Activated naive CD8-positive, alpha-beta T cell treated with anti-CD3 and anti-CD28 coated beads, Interleukin-2, amount 50 U/mL, for 24 hours (primary cell): ENCODE results near the gene SLC14A1.

Experiments used
- ATAC-seq: fragments of 150-1000 bp; cut with Tn5 transposase; one replicate; pipeline ENCODE4 v1.10.0; 2021
- DNase-seq: peaks from one replicate; pipeline ENCODE4 v3.0.0; 2021
- H3K27ac Mint-ChIP-seq: one replicate; pipeline ENCODE4 v1.8.0; 2021; ENCODE audit warnings: mild to moderate bottlenecking, mixed read lengths
- H3K27me3 Mint-ChIP-seq: one replicate; pipeline ENCODE4 v1.8.0; 2021; ENCODE audit warnings: mixed read lengths
- H3K36me3 Mint-ChIP-seq: one replicate; pipeline ENCODE4 v1.8.0; 2021; ENCODE audit warnings: low read depth, mixed read lengths
- H3K4me1 Mint-ChIP-seq: one replicate; pipeline ENCODE4 v1.8.0; 2021; ENCODE audit warnings: mixed read lengths
- H3K4me3 Mint-ChIP-seq: one replicate; pipeline ENCODE4 v1.8.0; 2021; ENCODE audit warnings: mild to moderate bottlenecking, moderate library complexity, mixed read lengths
- H3K9me3 Mint-ChIP-seq: one replicate; pipeline ENCODE4 v1.8.0; 2021; ENCODE audit warnings: mixed read lengths

Gene SLC14A1

GRCh38 chr18:45723567-45724355 lies at the start of gene SLC14A1:
TSS of gene SLC14A1 (plus strand) at chr18:45724181. CDS start at chr18:45730321, 6,140 bp downstream.
- Mint-ChIP-seq H3K27ac (no peak within 1 kb of the TSS), H3K9me3 (no peaks in the 10 kb centered on the region), H3K4me3 (no peak within 1 kb of the TSS), H3K36me3 (no peaks in the 10 kb centered on the region), H3K27me3 (peaks cover 2% of the 10 kb centered on the region), H3K4me1 (no peaks in the 10 kb centered on the region)
- ATAC-seq (no peak), DNase-seq (no peak)

- Mint-ChIP-seq H3K27ac (no peak overlapping the region), H3K4me3 (no peak overlapping the region)
Observed at GRCh38 chr18:45677276-45677807, 46.6 kb upstream of the SLC14A1 start.

GRCh38 chr18:45678441-45678840 lies 45.5 kb upstream of the SLC14A1 start:
- H3K9me3 Mint-ChIP-seq = no peaks in the 10 kb centered on the region
- no peak for ATAC-seq
- H3K27me3 Mint-ChIP-seq = peaks cover 11% of the 10 kb centered on the region
- no peaks in the 10 kb centered on the region for H3K36me3 Mint-ChIP-seq
- no peak overlapping the region for H3K27ac Mint-ChIP-seq
- peaks cover 8% of the 10 kb centered on the region for H3K4me1 Mint-ChIP-seq
- no peak overlapping the region for H3K4me3 Mint-ChIP-seq
- no peak for DNase-seq

More at GRCh38 chr18:45677276-45677807, 46.6 kb upstream of the SLC14A1 start:
- Mint-ChIP-seq H3K27me3 (peaks cover 8% of the 10 kb centered on the region), H3K36me3 (no peaks in the 10 kb centered on the region), H3K9me3 (no peaks in the 10 kb centered on the region), H3K4me1 (peaks cover 10% of the 10 kb centered on the region)
- ATAC-seq (no peak), DNase-seq (no peak)

GRCh38 chr18:45678850-45679249 lies 45.1 kb upstream of the SLC14A1 start:
- Mint-ChIP-seq H3K4me3 (no peak overlapping the region), H3K9me3 (no peaks in the 10 kb centered on the region), H3K4me1 (peaks cover 13% of the 10 kb centered on the region), H3K36me3 (no peaks in the 10 kb centered on the region), H3K27me3 (peaks cover 11% of the 10 kb centered on the region), H3K27ac (no peak overlapping the region)
- DNase-seq (no peak), ATAC-seq (no peak)

GRCh38 chr18:45680066-45680690 lies 43.8 kb upstream of the SLC14A1 start:
- no peak overlapping the region for H3K4me3 Mint-ChIP-seq
- H3K4me1 Mint-ChIP-seq = peaks cover 24% of the 10 kb centered on the region
- H3K27ac Mint-ChIP-seq = no peak overlapping the region
- peaks cover 11% of the 10 kb centered on the region for H3K27me3 Mint-ChIP-seq
- no peaks in the 10 kb centered on the region for H3K36me3 Mint-ChIP-seq
- ATAC-seq (no peak), DNase-seq (no peak)
- H3K9me3 Mint-ChIP-seq = no peaks in the 10 kb centered on the region

GRCh38 chr18:45682181-45682580 lies 41.8 kb upstream of the SLC14A1 start:
- no peaks in the 10 kb centered on the region for H3K9me3 Mint-ChIP-seq
- peaks cover 13% of the 10 kb centered on the region for H3K27me3 Mint-ChIP-seq
- H3K4me3 Mint-ChIP-seq = no peak overlapping the region
- peaks cover 43% of the 10 kb centered on the region for H3K4me1 Mint-ChIP-seq
- no peaks in the 10 kb centered on the region for H3K36me3 Mint-ChIP-seq
- no peak overlapping the region for H3K27ac Mint-ChIP-seq
- no peak for DNase-seq
- no peak for ATAC-seq

- H3K4me1 Mint-ChIP-seq = peaks cover 64% of the 10 kb centered on the region
- H3K9me3 Mint-ChIP-seq = no peaks in the 10 kb centered on the region
- no peak overlapping the region for H3K4me3 Mint-ChIP-seq
- H3K27ac Mint-ChIP-seq = no peak overlapping the region
- no peaks in the 10 kb centered on the region for H3K36me3 Mint-ChIP-seq
- no peak for DNase-seq
- peaks cover 11% of the 10 kb centered on the region for H3K27me3 Mint-ChIP-seq
- ATAC-seq = no peak
Observed at GRCh38 chr18:45684341-45685115, 39.5 kb upstream of the SLC14A1 start.

GRCh38 chr18:45686891-45687611 lies 36.9 kb upstream of the SLC14A1 start:
- ATAC-seq = peak; percentile 88
- H3K27ac Mint-ChIP-seq = peak overlapping the region; percentile 83
- H3K9me3 Mint-ChIP-seq = no peaks in the 10 kb centered on the region
- peaks cover 72% of the 10 kb centered on the region for H3K4me1 Mint-ChIP-seq
- DNase-seq = peak; percentile 45
- peak overlapping the region; percentile 80 for H3K4me3 Mint-ChIP-seq
- H3K36me3 Mint-ChIP-seq = no peaks in the 10 kb centered on the region
- peaks cover 11% of the 10 kb centered on the region for H3K27me3 Mint-ChIP-seq

- H3K4me1 Mint-ChIP-seq = peaks cover 72% of the 10 kb centered on the region
- peak overlapping the region; percentile 83 for H3K27ac Mint-ChIP-seq
- H3K4me3 Mint-ChIP-seq = peak overlapping the region; percentile 80
- peaks cover 8% of the 10 kb centered on the region for H3K27me3 Mint-ChIP-seq
- ATAC-seq = peak; percentile 39
- peak; percentile 38 for DNase-seq
- H3K36me3 Mint-ChIP-seq = no peaks in the 10 kb centered on the region
- H3K9me3 Mint-ChIP-seq = no peaks in the 10 kb centered on the region
Observed at GRCh38 chr18:45687621-45688020, 36.4 kb upstream of the SLC14A1 start.

GRCh38 chr18:45688113-45688512 lies 35.9 kb upstream of the SLC14A1 start:
- peaks cover 69% of the 10 kb centered on the region for H3K4me1 Mint-ChIP-seq
- peak overlapping the region; percentile 74 for H3K27ac Mint-ChIP-seq
- H3K27me3 Mint-ChIP-seq = peaks cover 8% of the 10 kb centered on the region
- H3K4me3 Mint-ChIP-seq = peak overlapping the region; percentile 80
- no peaks in the 10 kb centered on the region for H3K36me3 Mint-ChIP-seq
- H3K9me3 Mint-ChIP-seq = no peaks in the 10 kb centered on the region
- ATAC-seq (peak; percentile 11), DNase-seq (no peak)

- DNase-seq = peak; percentile 77
- ATAC-seq = peak; percentile 52
- Mint-ChIP-seq H3K36me3 (peaks cover 1% of the 10 kb centered on the region), H3K27me3 (peaks cover 6% of the 10 kb centered on the region), H3K27ac (peak overlapping the region; percentile 74), H3K4me1 (peaks cover 61% of the 10 kb centered on the region), H3K4me3 (peak overlapping the region; percentile 80), H3K9me3 (peaks cover 2% of the 10 kb centered on the region)
Observed at GRCh38 chr18:45688833-45689232, 35.1 kb upstream of the SLC14A1 start.

GRCh38 chr18:45689396-45689795 lies 34.6 kb upstream of the SLC14A1 start:
- DNase-seq (no peak), ATAC-seq (no peak)
- peak overlapping the region; percentile 74 for H3K27ac Mint-ChIP-seq
- H3K36me3 Mint-ChIP-seq = peaks cover 2% of the 10 kb centered on the region
- H3K9me3 Mint-ChIP-seq = peaks cover 4% of the 10 kb centered on the region
- peaks cover 56% of the 10 kb centered on the region for H3K4me1 Mint-ChIP-seq
- H3K4me3 Mint-ChIP-seq = no peak overlapping the region
- H3K27me3 Mint-ChIP-seq = peaks cover 6% of the 10 kb centered on the region

GRCh38 chr18:45690975-45691815 lies 32.8 kb upstream of the SLC14A1 start:
- DNase-seq = peak; percentile 84
- Mint-ChIP-seq H3K4me3 (no peak overlapping the region), H3K9me3 (peaks cover 7% of the 10 kb centered on the region), H3K27ac (peak overlapping the region; percentile 65), H3K27me3 (peaks cover 3% of the 10 kb centered on the region), H3K36me3 (peaks cover 2% of the 10 kb centered on the region), H3K4me1 (peaks cover 41% of the 10 kb centered on the region)
- peak; percentile 11 for ATAC-seq
